Activated effector memory CD4-positive, alpha-beta T cell treated with Interleukin-2 at 50 U/mL for 16 hours (primary cell): ENCODE results near the gene PPP1R36.
"Not testable (repeated sequence)": the region's sequence is repeated elsewhere in the genome, so short reads cannot be mapped to it uniquely, and the experiment has no call there.

Experiments used
- DNase-seq: peaks from one replicate; pipeline ENCODE4 v3.0.0-alpha.2; 2020

The PPP1R36 gene

GRCh38 chr14:64569646-64570045 is 19.9 kb downstream of the PPP1R36 start:
- DNase-seq, result not testable (repeated sequence)

GRCh38 chr14:64572386-64573104 is 22.8 kb downstream of the PPP1R36 start:
- no peak for DNase-seq

- no peak for DNase-seq
Observed at GRCh38 chr14:64573109-64573508, 23.3 kb downstream of the PPP1R36 start.

- DNase-seq, result no peak
Observed at GRCh38 chr14:64574371-64575107, 24.8 kb downstream of the PPP1R36 start.

GRCh38 chr14:64577211-64577610 is 27.4 kb downstream of the PPP1R36 start:
- no peak for DNase-seq

GRCh38 chr14:64580467-64580866 is 30.7 kb downstream of the PPP1R36 start:
- DNase-seq, result no peak

- no peak for DNase-seq
Observed at GRCh38 chr14:64581363-64581762, 31.6 kb downstream of the PPP1R36 start.

- DNase-seq, result no peak
Observed at GRCh38 chr14:64581817-64582216, 32.1 kb downstream of the PPP1R36 start.

- no peak for DNase-seq
Observed at GRCh38 chr14:64584190-64584589, 34.4 kb downstream of the PPP1R36 start.

GRCh38 chr14:64591809-64592208 is 42.0 kb downstream of the PPP1R36 start:
- no peak for DNase-seq

GRCh38 chr14:64594438-64594837 is 44.7 kb downstream of the PPP1R36 start:
- no peak for DNase-seq

- DNase-seq, result no peak
Observed at GRCh38 chr14:64598404-64598803, 48.6 kb downstream of the PPP1R36 start.

- DNase-seq, result no peak
Observed at GRCh38 chr14:64601571-64601970, 51.8 kb downstream of the PPP1R36 start.

GRCh38 chr14:64602826-64603225 is 53.1 kb downstream of the PPP1R36 start:
- no peak for DNase-seq

GRCh38 chr14:64604001-64604400 is 54.2 kb downstream of the PPP1R36 start:
- DNase-seq, result no peak

GRCh38 chr14:64604881-64605280 is 55.1 kb downstream of the PPP1R36 start:
- no peak for DNase-seq

GRCh38 chr14:64605926-64606685 is 56.3 kb downstream of the PPP1R36 start:
- DNase-seq, result no peak

- no peak for DNase-seq
Observed at GRCh38 chr14:64610049-64610746, 60.4 kb downstream of the PPP1R36 start.

- DNase-seq, result no peak
Observed at GRCh38 chr14:64611358-64612020, 61.7 kb downstream of the PPP1R36 start.

GRCh38 chr14:64612021-64612380 is 62.2 kb downstream of the PPP1R36 start:
- no peak for DNase-seq

- DNase-seq, result no peak
Observed at GRCh38 chr14:64612971-64613666, 63.4 kb downstream of the PPP1R36 start.

GRCh38 chr14:64614166-64614565 is 64.4 kb downstream of the PPP1R36 start:
- no peak for DNase-seq
